H1 (cell line): ENCODE results near the gene NEK11. TPM values are rescaled to one million over a fixed set of nuclear protein-coding genes. Genes with fewer than 3 reads are reported as not detected.

Experiments used
- CBX5 ChIP-seq: fragments of 300-800, 300-1000 bp; sonication (generic); IDR thresholded peaks from 2 replicates; pipeline ENCODE4 v1.7.1; 2016; ENCODE audit warnings: antibody characterized with exemption, low read length, low read depth
- JUND ChIP-seq: IDR thresholded peaks from 2 replicates; pipeline ENCODE4 v1.6.1; 2011; ENCODE audit warnings: mild to moderate bottlenecking, improper control_type of control experiment, low read length
- polyA plus RNA-seq, 7 experiments: library from polyadenylated mRNA; depleted of rRNA in 3 of 7; stranded (reverse) in 5 of 7; unstranded in 2 of 7; fragments of >200 nt in 5 of 7; fragments of 200-250 nt in 2 of 7; gene quantifications; 1 replicate in 5 of 7; 2 replicates in 1 of 7; 4 replicates in 1 of 7; pipeline versions ENCODE4 v1.2.1 to v1.2.3, GENCODE V29; 2011 to 2013; ENCODE audit warnings: missing spikeins in 2 of 7, mixed read lengths in 2 of 7
- total RNA-seq: library from RNA; stranded (reverse); fragmentation: NEBNext Ultra II Directional; extraction: Animal tissue kit (Norgen Biotek cat#: 25700); gene quantifications from 2 replicates; pipeline ENCODE4 v1.2.1, GENCODE V29; 2021

NEK11 gene
- total and polyA plus RNA-seq, 2 of the 8 experiments (the other 6 are each of a cell fraction or from before 2014, with no cell fraction given): 0.60 TPM; not detected in 1

DNA sequence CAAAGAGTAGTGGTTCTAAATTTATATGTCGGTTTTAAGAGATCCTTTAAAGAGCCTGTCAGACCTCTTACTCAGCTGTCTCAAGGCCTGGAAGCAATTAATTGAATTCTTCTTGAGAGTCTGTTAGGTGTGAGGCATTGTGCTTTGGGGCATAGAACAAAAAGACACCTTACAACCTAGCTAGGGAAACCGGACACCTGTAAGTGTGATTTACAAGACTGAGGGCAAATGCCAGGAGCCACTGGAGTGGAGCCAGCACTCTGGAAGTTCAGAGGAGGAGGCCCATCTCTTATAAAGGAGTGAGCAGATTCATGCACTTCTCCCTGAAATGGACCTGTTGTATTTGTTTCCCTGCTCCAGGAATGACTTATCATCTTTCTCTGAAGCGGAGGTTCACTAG is 257.2 kb downstream of the NEK11 start (continued):
- TF ChIP-seq CBX5 (no peak), JUND (no peak)
